ENCODE measurements around the gene COLGALT1.

The COLGALT1 gene

GRCh38 chr19:17599780-17600179, 44.3 kb downstream of the COLGALT1 start:
- no peak overlapping the region for H3K23ac ChIP-seq (ENCODE audit: low read depth, low read length, poor library complexity)
- no peak overlapping the region for H3K4me2 ChIP-seq (ENCODE audit: insufficient read depth, low read length, poor library complexity, severe bottlenecking)
- no peak overlapping the region for H3K14ac ChIP-seq (ENCODE audit: low read length)
- no peak overlapping the region for H3K18ac ChIP-seq (ENCODE audit: low read length)
- H2BK15ac ChIP-seq (ENCODE audit: low read length) = no peak overlapping the region
- no peaks in the 10 kb centered on the region for H3K27me3 ChIP-seq (ENCODE audit: control insufficient read depth in 3 of 3, insufficient read depth in 3 of 3, low read depth in 1 of 3, low read length in 3 of 3)
- no peak overlapping the region for H4K91ac ChIP-seq (ENCODE audit: low read depth, low read length, poor library complexity)
- H2BK12ac ChIP-seq (ENCODE audit: low read length) = no peak overlapping the region
- no peak overlapping the region for H2BK120ac ChIP-seq (ENCODE audit: low read depth, low read length)
- H3K4me1 ChIP-seq (ENCODE audit: control insufficient read depth in 2 of 2, insufficient read depth in 1 of 2, low read depth in 1 of 2, low read length in 2 of 2) = peaks cover 0 to 4% of the 10 kb centered on the region in 2 donors
- DNase-seq (ENCODE audit: low spot score) = no peak
- no peak overlapping the region for H3K4ac ChIP-seq (ENCODE audit: low read length)
- no peak overlapping the region for H3K9ac ChIP-seq (ENCODE audit: low read depth, low read length, poor library complexity)
- peaks cover 0 to 2% of the 10 kb centered on the region in 2 donors for H3K9me3 ChIP-seq (replicated peaks in 1 of 2; ENCODE audit: control insufficient read depth in 2 of 2, insufficient read depth in 1 of 2, low read depth in 1 of 2, low read length in 2 of 2)
- H3K79me1 ChIP-seq (ENCODE audit: low read depth, low read length) = no peaks in the 10 kb centered on the region
- no peak overlapping the region for H4K8ac ChIP-seq (ENCODE audit: low read depth, low read length)
- H2BK5ac ChIP-seq (ENCODE audit: low read length) = no peak overlapping the region
- no peak overlapping the region for H3K27ac ChIP-seq (replicated peaks; ENCODE audit: low read length)
- no peaks in the 10 kb centered on the region for H3K36me3 ChIP-seq (replicated peaks in 1 of 2; ENCODE audit: control insufficient read depth in 2 of 2, insufficient read depth in 2 of 2, low read length in 2 of 2)
- no peak overlapping the region for H2AFZ ChIP-seq (ENCODE audit: low read length)
- no peak overlapping the region for H3K4me3 ChIP-seq (ENCODE audit: low read length in 2 of 2)
- no CpG with 5 or more reads among the region's 10 CpGs for WGBS, 2 donors (ENCODE audit: extremely low coverage in 2 of 2, insufficient read length in 2 of 2, insufficient replicate concordance in 1 of 2)
- H2AK5ac ChIP-seq (ENCODE audit: low read depth, low read length) = no peak overlapping the region

- H2AK5ac ChIP-seq (ENCODE audit: low read depth, low read length) = no peak overlapping the region
- H2BK5ac ChIP-seq (ENCODE audit: low read length) = no peak overlapping the region
- H2BK15ac ChIP-seq (ENCODE audit: low read length) = peak overlapping the region; percentile 27
- H3K79me1 ChIP-seq (ENCODE audit: low read depth, low read length) = no peaks in the 10 kb centered on the region
- no peak overlapping the region for H4K8ac ChIP-seq (ENCODE audit: low read depth, low read length)
- H3K36me3 ChIP-seq (replicated peaks in 1 of 2; ENCODE audit: control insufficient read depth in 2 of 2, insufficient read depth in 2 of 2, low read length in 2 of 2) = no peaks in the 10 kb centered on the region
- no peak overlapping the region for H3K9ac ChIP-seq (ENCODE audit: low read depth, low read length, poor library complexity)
- peaks cover 0 to 11% of the 10 kb centered on the region in 2 donors for H3K4me1 ChIP-seq (ENCODE audit: control insufficient read depth in 2 of 2, insufficient read depth in 1 of 2, low read depth in 1 of 2, low read length in 2 of 2)
- H3K4me3 ChIP-seq (ENCODE audit: low read length in 2 of 2) = no peak overlapping the region
- peak overlapping the region; percentile 60 for H3K18ac ChIP-seq (ENCODE audit: low read length)
- no peak overlapping the region for H3K27ac ChIP-seq (replicated peaks; ENCODE audit: low read length)
- peaks cover 0 to 2% of the 10 kb centered on the region in 2 donors for H3K9me3 ChIP-seq (replicated peaks in 1 of 2; ENCODE audit: control insufficient read depth in 2 of 2, insufficient read depth in 1 of 2, low read depth in 1 of 2, low read length in 2 of 2)
- no peaks in the 10 kb centered on the region for H3K27me3 ChIP-seq (ENCODE audit: control insufficient read depth in 3 of 3, insufficient read depth in 3 of 3, low read depth in 1 of 3, low read length in 3 of 3)
- no peak overlapping the region for H2BK120ac ChIP-seq (ENCODE audit: low read depth, low read length)
- no peak overlapping the region for H3K4me2 ChIP-seq (ENCODE audit: insufficient read depth, low read length, poor library complexity, severe bottlenecking)
- H2AFZ ChIP-seq (ENCODE audit: low read length) = peak overlapping the region; percentile 18
- peak overlapping the region; percentile 43 for H2BK12ac ChIP-seq (ENCODE audit: low read length)
- H3K14ac ChIP-seq (ENCODE audit: low read length) = no peak overlapping the region
- no peak overlapping the region for H3K4ac ChIP-seq (ENCODE audit: low read length)
- DNase-seq (ENCODE audit: low spot score) = no peak
- H3K23ac ChIP-seq (ENCODE audit: low read depth, low read length, poor library complexity) = no peak overlapping the region
- H4K91ac ChIP-seq (ENCODE audit: low read depth, low read length, poor library complexity) = no peak overlapping the region
- no CpG with 5 or more reads among the region's 9 CpGs for WGBS, 2 donors (ENCODE audit: extremely low coverage in 2 of 2, insufficient read length in 2 of 2, insufficient replicate concordance in 1 of 2)
These were observed 46.2 kb downstream of the COLGALT1 start for GRCh38 chr19:17601683-17602082.

GRCh38 chr19:17602217-17602616, 46.8 kb downstream of the COLGALT1 start:
- no peaks in the 10 kb centered on the region for H3K79me1 ChIP-seq (ENCODE audit: low read depth, low read length)
- H2AFZ ChIP-seq (ENCODE audit: low read length) = no peak overlapping the region
- H3K4me3 ChIP-seq (ENCODE audit: low read length in 2 of 2) = no peak overlapping the region
- H3K9me3 ChIP-seq (replicated peaks in 1 of 2; ENCODE audit: control insufficient read depth in 2 of 2, insufficient read depth in 1 of 2, low read depth in 1 of 2, low read length in 2 of 2) = peaks cover 0 to 2% of the 10 kb centered on the region in 2 donors
- H2BK15ac ChIP-seq (ENCODE audit: low read length) = no peak overlapping the region
- H3K27ac ChIP-seq (replicated peaks; ENCODE audit: low read length) = no peak overlapping the region
- no peak overlapping the region for H4K8ac ChIP-seq (ENCODE audit: low read depth, low read length)
- no peak overlapping the region for H3K4ac ChIP-seq (ENCODE audit: low read length)
- no peaks in the 10 kb centered on the region for H3K36me3 ChIP-seq (replicated peaks in 1 of 2; ENCODE audit: control insufficient read depth in 2 of 2, insufficient read depth in 2 of 2, low read length in 2 of 2)
- H4K91ac ChIP-seq (ENCODE audit: low read depth, low read length, poor library complexity) = no peak overlapping the region
- no peak overlapping the region for H2BK120ac ChIP-seq (ENCODE audit: low read depth, low read length)
- no peak for DNase-seq (ENCODE audit: low spot score)
- H3K14ac ChIP-seq (ENCODE audit: low read length) = no peak overlapping the region
- no peak overlapping the region for H2BK5ac ChIP-seq (ENCODE audit: low read length)
- peaks cover 0 to 13% of the 10 kb centered on the region in 2 donors for H3K4me1 ChIP-seq (ENCODE audit: control insufficient read depth in 2 of 2, insufficient read depth in 1 of 2, low read depth in 1 of 2, low read length in 2 of 2)
- H3K9ac ChIP-seq (ENCODE audit: low read depth, low read length, poor library complexity) = no peak overlapping the region
- H2BK12ac ChIP-seq (ENCODE audit: low read length) = no peak overlapping the region
- H3K4me2 ChIP-seq (ENCODE audit: insufficient read depth, low read length, poor library complexity, severe bottlenecking) = no peak overlapping the region
- WGBS, 2 donors (ENCODE audit: extremely low coverage in 2 of 2, insufficient read length in 2 of 2, insufficient replicate concordance in 1 of 2) = no CpG with 5 or more reads among the region's 8 CpGs
- no peaks in the 10 kb centered on the region for H3K27me3 ChIP-seq (ENCODE audit: control insufficient read depth in 3 of 3, insufficient read depth in 3 of 3, low read depth in 1 of 3, low read length in 3 of 3)
- H2AK5ac ChIP-seq (ENCODE audit: low read depth, low read length) = no peak overlapping the region
- no peak overlapping the region for H3K23ac ChIP-seq (ENCODE audit: low read depth, low read length, poor library complexity)
- no peak overlapping the region for H3K18ac ChIP-seq (ENCODE audit: low read length)

- no peak overlapping the region for H3K27ac ChIP-seq (replicated peaks; ENCODE audit: low read length)
- H2AFZ ChIP-seq (ENCODE audit: low read length) = no peak overlapping the region
- no peak for DNase-seq (ENCODE audit: low spot score)
- no peak overlapping the region for H3K4me3 ChIP-seq (ENCODE audit: low read length in 2 of 2)
- no peak overlapping the region for H2AK5ac ChIP-seq (ENCODE audit: low read depth, low read length)
- peaks cover 0 to 2% of the 10 kb centered on the region in 2 donors for H3K9me3 ChIP-seq (replicated peaks in 1 of 2; ENCODE audit: control insufficient read depth in 2 of 2, insufficient read depth in 1 of 2, low read depth in 1 of 2, low read length in 2 of 2)
- no peaks in the 10 kb centered on the region for H3K27me3 ChIP-seq (ENCODE audit: control insufficient read depth in 3 of 3, insufficient read depth in 3 of 3, low read depth in 1 of 3, low read length in 3 of 3)
- H2BK12ac ChIP-seq (ENCODE audit: low read length) = no peak overlapping the region
- H3K18ac ChIP-seq (ENCODE audit: low read length) = no peak overlapping the region
- no peak overlapping the region for H3K9ac ChIP-seq (ENCODE audit: low read depth, low read length, poor library complexity)
- H3K4me2 ChIP-seq (ENCODE audit: insufficient read depth, low read length, poor library complexity, severe bottlenecking) = no peak overlapping the region
- no peak overlapping the region for H2BK5ac ChIP-seq (ENCODE audit: low read length)
- no peaks in the 10 kb centered on the region for H3K79me1 ChIP-seq (ENCODE audit: low read depth, low read length)
- H3K23ac ChIP-seq (ENCODE audit: low read depth, low read length, poor library complexity) = no peak overlapping the region
- peaks cover 0 to 13% of the 10 kb centered on the region in 2 donors for H3K4me1 ChIP-seq (ENCODE audit: control insufficient read depth in 2 of 2, insufficient read depth in 1 of 2, low read depth in 1 of 2, low read length in 2 of 2)
- WGBS, 2 donors (ENCODE audit: extremely low coverage in 2 of 2, insufficient read length in 2 of 2, insufficient replicate concordance in 1 of 2) = no CpG with 5 or more reads among the region's 7 CpGs
- H3K36me3 ChIP-seq (replicated peaks in 1 of 2; ENCODE audit: control insufficient read depth in 2 of 2, insufficient read depth in 2 of 2, low read length in 2 of 2) = no peaks in the 10 kb centered on the region
- no peak overlapping the region for H4K8ac ChIP-seq (ENCODE audit: low read depth, low read length)
- H4K91ac ChIP-seq (ENCODE audit: low read depth, low read length, poor library complexity) = no peak overlapping the region
- H2BK15ac ChIP-seq (ENCODE audit: low read length) = no peak overlapping the region
- H3K4ac ChIP-seq (ENCODE audit: low read length) = no peak overlapping the region
- H2BK120ac ChIP-seq (ENCODE audit: low read depth, low read length) = no peak overlapping the region
- H3K14ac ChIP-seq (ENCODE audit: low read length) = no peak overlapping the region
These were observed 47.5 kb downstream of the COLGALT1 start for GRCh38 chr19:17602872-17603510.

All from neuronal stem cell (in vitro differentiated cells).